ENCODE measurements around the gene MAGEA6.
"Not testable (repeated sequence)": the region's sequence is repeated elsewhere in the genome, so short reads cannot be mapped to it uniquely, and the experiment has no call there.

The MAGEA6 gene
- 0 reads per million in 4 donors for total RNA-seq

GRCh38 chrX:152769549-152770289 is at the start of gene MAGEA6:
Gene MAGEA6 (minus strand): TSS chrX:152769689. CDS start chrX:152767650, 2,039 bp downstream.
- DNase-seq, result not testable (repeated sequence)

GRCh38 chrX:152819266-152819665 is 49.8 kb upstream of the MAGEA6 start:
- no peak for DNase-seq

GRCh38 chrX:152818356-152818755 is 48.9 kb upstream of the MAGEA6 start:
- no peak for DNase-seq

- DNase-seq, result no peak
These were observed 47.7 kb upstream of the MAGEA6 start for GRCh38 chrX:152817078-152817764.

- no peak for DNase-seq
These were observed 44.6 kb upstream of the MAGEA6 start for GRCh38 chrX:152814048-152814447.

- DNase-seq, result no peak
These were observed 43.7 kb upstream of the MAGEA6 start for GRCh38 chrX:152813206-152813605.

GRCh38 chrX:152810403-152810802 is 40.9 kb upstream of the MAGEA6 start:
- no peak for DNase-seq

GRCh38 chrX:152806035-152806434 is 36.5 kb upstream of the MAGEA6 start:
- no peak for DNase-seq

- DNase-seq, result no peak
These were observed 29.5 kb upstream of the MAGEA6 start for GRCh38 chrX:152798945-152799344.

GRCh38 chrX:152787062-152787461 is 17.6 kb upstream of the MAGEA6 start:
- not testable (repeated sequence) for DNase-seq

GRCh38 chrX:152766562-152766961 is 2.9 kb downstream of the MAGEA6 start:
- not testable (repeated sequence) for DNase-seq

- not testable (repeated sequence) for DNase-seq
These were observed 7.9 kb downstream of the MAGEA6 start for GRCh38 chrX:152761582-152761981.

- not testable (repeated sequence) for DNase-seq
These were observed 9.9 kb downstream of the MAGEA6 start for GRCh38 chrX:152759544-152759943.

- not testable (repeated sequence) for DNase-seq
These were observed 10.6 kb downstream of the MAGEA6 start, which contains the start of gene CSAG3 for GRCh38 chrX:152758918-152759317. Gene CSAG3 (plus strand): TSS chrX:152759218.

- not testable (repeated sequence) for DNase-seq
These were observed 14.6 kb downstream of the MAGEA6 start for GRCh38 chrX:152754871-152755270.

GRCh38 chrX:152753686-152754650 is 15.5 kb downstream of the MAGEA6 start, which contains the start of gene MAGEA2:
Gene MAGEA2 (minus strand): TSS chrX:152753842. CDS start chrX:152751363, 2,479 bp downstream.
- DNase-seq, result not testable (repeated sequence)

- no peak for DNase-seq
These were observed 30.9 kb downstream of the MAGEA6 start for GRCh38 chrX:152738560-152738959.

GRCh38 chrX:152736528-152736927 is 33.0 kb downstream of the MAGEA6 start:
- not testable (repeated sequence) for DNase-seq

GRCh38 chrX:152735860-152736511 is 33.5 kb downstream of the MAGEA6 start:
- no peak for DNase-seq

GRCh38 chrX:152735101-152735500 is 34.4 kb downstream of the MAGEA6 start:
- no peak for DNase-seq

GRCh38 chrX:152734143-152734858 is 35.2 kb downstream of the MAGEA6 start:
- DNase-seq, result not testable (repeated sequence)

Data from T-helper 1 cell (primary cell).